Amygdala (tissue), 56 donors: ENCODE data around the gene MAP3K10.
A peak's percentile ranks its signal among the peaks of the same experiment; 100 is the strongest.
"Not testable (repeated sequence)": the region's sequence is repeated elsewhere in the genome, so short reads cannot be mapped to it uniquely, and the experiment has no call there.

Experiments used
- DNase-seq, 56 donors: peaks; one replicate each; lab custom pipeline; 2025; lab: John Stamatoyannopoulos, UW

MAP3K10 gene

DNA sequence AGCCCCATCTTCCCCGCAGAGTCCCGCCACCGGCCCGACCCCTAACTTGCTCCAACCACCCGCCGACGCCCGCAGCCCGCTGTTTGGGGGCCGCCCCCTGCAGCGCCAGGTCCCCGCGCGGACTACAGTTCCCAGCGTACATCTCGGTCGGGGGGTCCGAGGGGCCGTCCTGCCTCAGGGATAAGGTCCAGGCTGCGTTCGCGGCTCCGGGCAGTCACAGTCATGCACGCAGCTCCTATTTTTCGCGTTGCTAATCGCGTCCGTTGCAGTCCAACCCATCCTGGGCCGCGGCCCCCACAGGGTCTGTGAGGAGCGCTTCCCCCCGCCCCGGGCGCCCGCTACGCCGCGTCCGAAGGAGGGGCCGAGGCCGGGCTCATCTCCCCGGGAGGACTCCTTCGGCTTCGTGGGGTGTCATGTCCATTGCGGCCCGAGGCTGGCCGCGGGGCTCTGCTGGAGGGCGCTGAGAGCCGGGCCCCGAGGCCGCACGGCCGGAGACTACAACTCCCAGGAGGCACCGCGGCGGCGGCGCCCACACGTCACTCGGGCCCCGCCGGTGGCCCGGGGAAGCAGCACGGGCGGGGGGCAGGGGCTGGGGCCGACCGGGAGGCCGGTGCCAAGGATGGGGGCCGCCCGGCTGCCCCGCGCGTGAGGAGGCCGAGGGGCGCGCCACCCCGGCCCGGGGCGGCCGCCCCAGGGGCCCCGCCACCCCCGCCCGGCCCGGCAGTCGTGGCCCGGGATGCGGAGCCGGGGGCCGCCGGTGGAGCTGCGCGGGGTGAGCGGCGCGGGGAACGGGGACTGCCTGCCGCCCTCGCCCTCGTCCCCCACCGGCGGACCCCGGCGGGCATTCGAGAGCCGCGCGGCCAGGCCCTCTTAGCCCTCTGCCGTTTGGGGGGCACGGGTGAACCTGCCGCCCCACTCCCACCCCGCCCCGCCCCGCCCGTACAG, at the start of gene MAP3K10:
Gene MAP3K10, plus strand, starts transcription at position 536 of the 945 bp plus-strand sequence. CDS start 606 bp downstream, outside the sequence.
- peak in 53 of 56 donors; percentile 15 to 86 (median 66) for DNase-seq

- DNase-seq: no peak
Observed at GRCh38 chr19:40141551-40141950, 49.7 kb upstream of the MAP3K10 start.

DNA sequence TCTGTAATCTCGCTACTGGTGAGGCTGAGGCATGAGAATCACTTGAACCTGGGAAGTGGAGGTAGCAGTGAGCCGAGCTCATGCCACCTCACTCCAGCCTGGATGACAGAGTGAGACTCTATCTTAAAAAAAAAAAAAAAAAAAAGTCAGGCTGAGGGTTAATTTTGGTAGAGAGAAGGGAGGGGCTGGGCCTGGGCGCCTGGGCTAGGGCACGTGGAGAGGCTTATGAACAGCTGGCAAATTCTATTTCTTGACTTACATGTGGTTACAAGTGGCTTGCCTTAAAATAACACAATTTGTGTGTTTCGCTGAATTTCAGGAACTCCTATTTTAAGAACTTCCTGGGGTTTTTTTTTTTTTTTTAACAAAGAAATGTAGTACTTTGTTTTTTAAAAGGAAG, 47.6 kb upstream of the MAP3K10 start:
- DNase-seq: peak in 1 of 56 donors; percentile 7

- DNase-seq: no peak
Observed at GRCh38 chr19:40144151-40144550, 47.1 kb upstream of the MAP3K10 start.

DNA sequence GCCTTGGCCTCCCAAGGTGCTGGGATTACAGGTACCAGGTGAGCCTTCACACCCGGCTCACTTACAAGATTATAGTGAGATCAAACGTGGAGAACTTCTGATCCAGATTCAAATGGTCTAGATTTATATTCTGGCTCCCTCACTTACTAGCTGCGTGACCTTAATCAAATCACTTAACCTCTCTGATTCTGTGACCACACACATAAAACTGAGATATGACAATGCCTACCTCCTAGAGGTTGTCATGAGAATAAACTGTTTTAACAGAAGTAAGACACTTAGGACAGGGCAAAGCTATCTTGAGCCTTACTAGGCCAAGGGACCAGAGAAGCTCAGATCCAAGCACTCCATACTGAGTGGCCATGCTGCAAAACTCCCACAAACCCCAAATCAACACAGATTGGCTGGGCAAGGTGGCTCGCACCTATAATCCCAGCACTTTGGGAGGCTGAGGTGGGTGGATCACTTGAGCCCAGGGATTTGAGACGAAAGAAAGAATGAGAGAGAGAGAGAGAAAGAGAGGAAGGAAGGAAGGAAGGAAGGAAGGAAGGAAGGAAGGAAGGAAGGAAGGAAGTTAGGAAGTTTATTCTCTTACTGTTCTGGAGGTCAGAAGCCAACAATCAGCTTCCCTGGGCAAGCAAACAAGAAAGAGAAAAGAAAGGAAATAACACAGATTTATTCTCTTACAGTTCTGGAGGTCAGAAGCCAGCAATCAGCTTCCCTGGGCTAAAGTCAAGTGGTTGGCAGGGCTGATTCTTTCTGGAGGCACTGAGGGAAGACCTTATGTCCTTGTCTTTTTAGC, 46.1 kb upstream of the MAP3K10 start:
- no peak for DNase-seq

GRCh38 chr19:40145749-40146029, 45.5 kb upstream of the MAP3K10 start:
- not testable (repeated sequence) for DNase-seq

- DNase-seq: no peak
Observed at GRCh38 chr19:40147338-40147692, 43.9 kb upstream of the MAP3K10 start.

DNA sequence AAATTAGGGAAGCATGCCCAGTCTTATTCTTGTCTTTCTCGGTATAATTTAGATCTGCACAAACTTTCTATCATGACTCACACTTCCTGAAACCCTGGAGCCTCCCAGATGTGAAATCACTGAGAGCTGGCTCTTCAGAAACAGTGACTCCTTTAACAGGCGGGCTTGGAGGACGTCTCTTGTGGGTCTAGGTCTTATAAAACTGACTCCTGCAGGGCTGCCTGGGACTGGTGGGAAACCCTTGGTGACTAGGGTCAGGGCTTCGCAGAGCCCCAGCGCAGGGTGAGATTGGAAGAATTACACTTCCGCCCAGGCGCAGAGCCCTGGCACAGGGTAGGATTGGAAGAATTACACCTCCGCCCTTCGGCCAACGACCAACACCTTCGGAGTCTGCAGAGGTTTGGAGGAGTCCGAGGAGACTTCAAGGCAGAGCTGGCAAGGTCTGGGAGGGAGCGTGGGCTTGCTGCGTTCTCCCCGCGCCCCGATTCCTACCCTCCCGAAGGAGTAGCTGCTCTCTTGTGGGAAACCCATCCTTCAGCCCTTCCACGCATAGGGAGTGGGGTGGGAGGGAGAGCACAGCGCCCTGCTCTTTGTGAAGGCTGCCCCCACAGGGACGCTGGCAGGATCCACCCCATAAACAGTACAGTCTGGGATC, 43.4 kb upstream of the MAP3K10 start:
- DNase-seq: no peak

DNA sequence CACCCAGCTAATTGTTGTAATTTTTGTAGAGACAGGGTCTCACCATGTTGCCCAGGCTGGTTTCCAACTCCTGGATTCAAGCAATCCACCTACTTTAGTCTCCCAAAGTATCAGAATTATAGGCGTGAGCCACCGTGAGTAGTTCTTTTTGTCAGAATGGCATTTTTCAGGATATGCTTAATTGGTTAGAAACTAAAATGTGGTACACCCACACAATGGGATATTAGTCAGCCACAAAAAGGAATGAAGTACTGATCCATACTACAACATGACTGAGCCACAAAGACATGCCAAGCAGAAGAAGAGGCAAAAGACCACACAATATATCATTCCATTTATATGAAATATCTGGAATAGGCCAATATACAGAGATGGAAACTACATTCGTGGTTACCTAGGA, 41.7 kb upstream of the MAP3K10 start:
- DNase-seq: no peak

- DNase-seq: no peak
Observed at GRCh38 chr19:40150170-40150569, 41.1 kb upstream of the MAP3K10 start.

GRCh38 chr19:40154121-40154680, 37.0 kb upstream of the MAP3K10 start:
- no peak for DNase-seq

DNA sequence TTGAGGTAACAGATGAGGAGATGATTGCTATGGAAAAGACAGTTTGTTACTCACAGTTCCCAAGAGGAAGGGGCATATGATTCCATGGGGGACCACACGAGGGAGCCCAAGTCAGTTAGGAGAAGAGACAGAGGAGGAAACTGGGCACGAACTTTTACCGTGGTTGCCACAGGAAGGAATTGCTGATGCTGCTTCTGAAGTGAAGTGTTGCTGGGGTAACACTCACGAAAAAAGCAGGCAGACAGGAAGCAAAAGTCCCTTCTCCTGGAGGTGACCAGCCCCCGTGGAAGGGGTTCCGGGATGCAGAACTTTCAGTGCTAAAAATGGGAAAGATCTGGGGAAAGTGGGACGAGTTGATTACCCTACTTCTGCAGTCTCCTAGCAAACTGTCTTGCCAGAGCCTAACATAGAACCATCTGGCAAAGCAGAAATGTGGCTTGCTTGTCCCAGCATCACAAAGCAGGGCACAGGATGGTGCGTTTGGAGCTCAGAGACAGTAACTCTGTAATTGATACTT, 35.4 kb upstream of the MAP3K10 start:
- DNase-seq: peak in 13 of 56 donors; percentile 5 to 32 (median 12)

DNA sequence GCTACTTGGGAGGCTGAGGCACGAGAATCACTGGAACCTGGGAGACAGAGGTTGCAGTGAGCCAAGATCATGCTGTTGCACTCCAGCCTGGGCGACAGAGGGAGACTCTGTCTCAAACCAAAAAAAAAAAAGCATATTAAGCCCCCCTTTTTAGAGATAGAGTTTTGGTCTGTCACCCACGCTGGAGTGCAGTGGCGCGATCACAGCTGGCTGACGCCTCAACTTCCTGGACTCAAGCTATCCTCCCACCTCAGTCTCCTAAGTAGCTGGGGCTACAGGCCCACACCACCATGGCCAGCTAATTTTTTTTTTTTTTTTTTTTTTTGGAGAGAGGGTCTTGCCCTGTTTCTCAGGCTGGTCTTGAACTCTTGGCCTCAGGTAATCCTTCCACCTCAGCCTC, 34.2 kb upstream of the MAP3K10 start:
- no peak for DNase-seq

GRCh38 chr19:40159744-40160143, 31.5 kb upstream of the MAP3K10 start:
- DNase-seq: no peak

DNA sequence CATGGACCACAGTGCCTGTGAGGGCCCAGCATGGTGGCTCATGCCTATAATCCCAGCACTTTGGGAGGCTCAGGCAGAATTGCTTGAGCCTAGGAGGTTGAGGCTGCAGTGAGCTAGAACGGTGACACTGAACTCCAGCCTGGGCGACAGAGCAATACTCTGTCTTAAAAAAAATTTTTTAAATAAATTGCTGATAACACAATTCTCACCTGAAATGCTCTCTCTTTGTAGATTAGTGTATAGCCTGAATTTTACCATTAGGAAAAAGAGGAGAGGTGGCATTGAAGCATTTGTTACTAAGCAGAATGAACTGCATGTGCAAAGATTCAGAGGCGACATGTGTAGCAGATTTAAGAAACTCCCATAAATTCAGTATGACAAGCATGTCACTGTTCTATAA, 29.1 kb upstream of the MAP3K10 start:
- no peak for DNase-seq

DNA sequence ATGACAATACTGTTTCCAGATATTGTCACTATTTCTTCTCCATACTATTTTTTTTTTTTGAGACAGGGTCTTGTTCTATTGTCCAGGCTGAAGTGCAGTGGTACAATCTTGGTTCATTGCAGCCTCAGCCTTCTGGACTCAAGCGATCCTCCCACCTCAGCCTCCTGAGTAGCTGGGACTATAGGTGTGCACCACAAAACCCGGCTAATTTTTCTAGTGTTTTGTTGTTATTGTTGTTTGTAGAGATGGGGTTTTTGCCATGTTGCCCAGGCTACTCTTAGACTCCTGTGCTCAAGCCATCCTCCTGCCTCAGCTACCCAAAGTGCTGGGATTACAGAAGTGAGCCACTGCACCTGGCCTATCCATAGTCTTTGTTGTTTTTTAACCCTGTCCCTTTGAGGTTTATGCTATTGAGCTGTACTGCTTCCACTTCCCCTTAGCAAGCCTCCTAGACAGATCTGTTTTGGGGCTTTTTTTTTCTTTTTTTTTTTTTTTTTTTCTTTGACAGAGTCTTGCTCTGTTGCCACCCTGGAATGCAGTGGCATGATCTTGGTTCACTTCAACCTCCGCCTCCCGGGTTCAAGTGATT, 27.6 kb upstream of the MAP3K10 start:
- no peak for DNase-seq

- DNase-seq: peak in 31 of 56 donors; percentile 1 to 57 (median 14)
Observed at GRCh38 chr19:40165362-40165937, 25.8 kb upstream of the MAP3K10 start.

GRCh38 chr19:40169482-40170302, 21.5 kb upstream of the MAP3K10 start:
- not testable (repeated sequence) for DNase-seq
